ENCODE data around the gene ST14.

DNA sequence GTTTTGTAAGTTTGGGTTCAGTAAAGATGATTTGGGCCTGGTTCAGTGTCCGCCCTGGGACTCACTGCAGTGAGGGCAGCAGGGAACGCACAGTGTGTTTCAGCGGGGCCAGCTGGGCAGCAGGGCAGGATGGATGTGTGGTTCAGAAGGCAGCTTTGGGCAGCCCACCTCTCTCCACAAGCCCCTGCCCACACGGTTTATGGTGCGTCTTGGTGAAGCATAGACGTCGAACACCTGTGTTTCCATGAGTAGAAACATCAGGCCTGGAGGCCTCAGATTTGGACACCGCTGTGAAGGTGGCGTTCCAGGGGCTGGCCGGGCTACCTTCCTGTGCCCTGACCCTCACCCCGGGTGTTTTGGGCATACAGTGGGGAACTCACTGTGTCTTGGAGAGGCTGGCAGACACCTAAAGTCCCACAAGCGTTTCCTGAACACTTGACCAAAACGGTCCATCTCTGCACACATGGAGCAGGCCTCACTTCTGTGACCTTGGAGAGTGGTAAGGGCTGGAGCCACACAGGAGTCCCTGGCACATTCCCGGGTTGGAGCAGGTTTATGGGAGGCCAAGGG is 59.0 kb downstream of the ST14 start:
- TF ChIP-seq POLR2A (IDR thresholded peaks at IDR 0.05) (no peak), POLR2AphosphoS5 (IDR thresholded peaks at IDR 0.05) (peak in 1 of 3 donors; percentile 12)
- TF ChIP-seq, protein P1, sequence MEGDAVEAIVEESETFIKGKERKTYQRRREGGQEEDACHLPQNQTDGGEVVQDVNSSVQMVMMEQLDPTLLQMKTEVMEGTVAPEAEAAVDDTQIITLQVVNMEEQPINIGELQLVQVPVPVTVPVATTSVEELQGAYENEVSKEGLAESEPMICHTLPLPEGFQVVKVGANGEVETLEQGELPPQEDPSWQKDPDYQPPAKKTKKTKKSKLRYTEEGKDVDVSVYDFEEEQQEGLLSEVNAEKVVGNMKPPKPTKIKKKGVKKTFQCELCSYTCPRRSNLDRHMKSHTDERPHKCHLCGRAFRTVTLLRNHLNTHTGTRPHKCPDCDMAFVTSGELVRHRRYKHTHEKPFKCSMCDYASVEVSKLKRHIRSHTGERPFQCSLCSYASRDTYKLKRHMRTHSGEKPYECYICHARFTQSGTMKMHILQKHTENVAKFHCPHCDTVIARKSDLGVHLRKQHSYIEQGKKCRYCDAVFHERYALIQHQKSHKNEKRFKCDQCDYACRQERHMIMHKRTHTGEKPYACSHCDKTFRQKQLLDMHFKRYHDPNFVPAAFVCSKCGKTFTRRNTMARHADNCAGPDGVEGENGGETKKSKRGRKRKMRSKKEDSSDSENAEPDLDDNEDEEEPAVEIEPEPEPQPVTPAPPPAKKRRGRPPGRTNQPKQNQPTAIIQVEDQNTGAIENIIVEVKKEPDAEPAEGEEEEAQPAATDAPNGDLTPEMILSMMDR (IDR thresholded peaks at IDR 0.05 in 8 of 11, conservative IDR thresholded peaks at IDR 0.05 in 3 of 11), result no peak
